HG03135 (cell line): ENCODE results near the gene OR6K3.
"Not testable (repeated sequence)": the region's sequence is repeated elsewhere in the genome, so short reads cannot be mapped to it uniquely, and the experiment has no call there.

ENCODE experiments used
- ATAC-seq: cut with Tn5 transposase; IDR thresholded peaks from one replicate; pipeline ENCODE4 v1.9.1; 2021; ENCODE audit warnings: mild to moderate bottlenecking, moderate library complexity; ENCODE audit not compliant: unreplicated experiment

The OR6K3 gene

GRCh38 chr1:158688343-158688742 lies 32.2 kb downstream of the OR6K3 start:
- not testable (repeated sequence) for ATAC-seq

GRCh38 chr1:158687037-158687436 lies 33.5 kb downstream of the OR6K3 start:
- no peak for ATAC-seq

GRCh38 chr1:158686111-158687009 lies 34.2 kb downstream of the OR6K3 start, which contains the start of gene SPTA1:
Gene SPTA1, minus strand, starts transcription at chr1:158686715. Its CDS starts 198 bp downstream, at chr1:158686517.
- no peak for ATAC-seq

- no peak for ATAC-seq
These were observed 35.4 kb downstream of the OR6K3 start for GRCh38 chr1:158685085-158685484.

- ATAC-seq = no peak
These were observed 38.9 kb downstream of the OR6K3 start for GRCh38 chr1:158681606-158682005.

GRCh38 chr1:158679289-158679688 lies 41.2 kb downstream of the OR6K3 start:
- ATAC-seq = no peak

- ATAC-seq = no peak
These were observed 44.8 kb downstream of the OR6K3 start for GRCh38 chr1:158675563-158676323.

- ATAC-seq = no peak
These were observed 46.2 kb downstream of the OR6K3 start for GRCh38 chr1:158674302-158674701.
